H1 (cell line): ENCODE results near the gene PRR19. TPM values are rescaled to one million over a fixed set of nuclear protein-coding genes. Genes with fewer than 3 reads are reported as not detected.

ENCODE experiments used
- CTCF ChIA-PET: fragments of 300-600 bp; sonication (Branson Sonifier 250); formaldehyde crosslinking; loops from one replicate; lab custom pipeline; 2021; ENCODE audit not compliant: partially characterized antibody; lab: Charles Lee
- POLR2A ChIA-PET: fragments of 300-600 bp; sonication (Branson Sonifier 250); formaldehyde crosslinking; loops from one replicate; lab custom pipeline; 2021; ENCODE audit warnings: inconsistent platforms; ENCODE audit not compliant: partially characterized antibody; lab: Charles Lee
- DNase-seq, 2 experiments: peaks; one replicate each; pipeline versions ENCODE4 v3.0.0 to v3.0.0-alpha.2; 2010 to 2022; ENCODE audit warnings: low spot score in 2 of 2, low read depth in 1 of 2, mixed read lengths in 1 of 2
- FAIRE-seq: peaks from 2 replicates; lab custom pipeline; 2011; peaks lifted over from hg19 to GRCh38; lab: Jason Lieb, UNC
- H2AFZ ChIP-seq: 2 replicates; pipeline ENCODE4 v1.8.1; 2012; ENCODE audit warnings: low read length, inconsistent platforms
- H2AK5ac ChIP-seq: 2 replicates; pipeline ENCODE4 v1.6.1; 2013; ENCODE audit warnings: low read depth, low read length
- H2BK120ac ChIP-seq: replicated peaks from 2 replicates; pipeline ENCODE3; 2013; ENCODE audit warnings: low read depth, low read length, inconsistent platforms
- H2BK12ac ChIP-seq: 2 replicates; pipeline ENCODE4 v1.6.1; 2013; ENCODE audit warnings: low read depth, low read length
- H2BK15ac ChIP-seq: 2 replicates; pipeline ENCODE4 v1.6.1; 2013; ENCODE audit warnings: low read length
- H2BK20ac ChIP-seq: 2 replicates; pipeline ENCODE4 v1.6.1; 2013; ENCODE audit warnings: low read length
- H2BK5ac ChIP-seq: 2 replicates; pipeline ENCODE4 v1.6.1; 2013; ENCODE audit warnings: low read depth, low read length
- H3K14ac ChIP-seq: 2 replicates; pipeline ENCODE4 v1.6.1; 2013; ENCODE audit warnings: inconsistent platforms; ENCODE audit not compliant: insufficient read length
- H3K18ac ChIP-seq: 2 replicates; pipeline ENCODE4 v1.6.1; 2013; ENCODE audit warnings: low read length; ENCODE audit errors: extremely low read depth
- H3K23ac ChIP-seq: 2 replicates; pipeline ENCODE4 v1.6.1; 2013; ENCODE audit warnings: inconsistent platforms; ENCODE audit not compliant: insufficient read length
- H3K23me2 ChIP-seq: 2 replicates; pipeline ENCODE4 v1.6.1; 2013; ENCODE audit warnings: low read depth, low read length
- H3K27ac ChIP-seq: 2 replicates; pipeline ENCODE4 v1.6.1; 2011; ENCODE audit warnings: low read depth, low read length, inconsistent platforms
- H3K27me3 ChIP-seq, 4 experiments: replicated peaks in 1 of 4; 1 replicate in 1 of 4; 2 replicates in 3 of 4; pipeline versions ENCODE4 v1.6.1 to v1.8.1; 2011 to 2013; ENCODE audit warnings: low read length in 3 of 4, mild to moderate bottlenecking in 3 of 4, inconsistent platforms in 2 of 4, mixed read lengths in 2 of 4, moderate library complexity in 1 of 4; ENCODE audit not compliant: control insufficient read depth in 3 of 4, insufficient read depth in 3 of 4; ENCODE audit errors: extremely low read depth in 1 of 4
- H3K36me3 ChIP-seq, 4 experiments: 2 replicates each; pipeline versions ENCODE4 v1.6.1 to v1.8.1; 2011 to 2013; ENCODE audit warnings: mild to moderate bottlenecking in 4 of 4, low read length in 3 of 4, moderate library complexity in 2 of 4, control low read depth in 1 of 4, inconsistent platforms in 1 of 4; ENCODE audit not compliant: insufficient read depth in 4 of 4, control insufficient read depth in 2 of 4
- H3K4ac ChIP-seq: replicated peaks from 2 replicates; pipeline ENCODE3; 2013; ENCODE audit warnings: low read length, low read depth, mixed read lengths, inconsistent platforms; ENCODE audit not compliant: insufficient read length
- H3K4me1 ChIP-seq, 4 experiments: replicated peaks in 1 of 4; 1 replicate in 1 of 4; 2 replicates in 3 of 4; pipeline versions ENCODE4 v1.6.1 to v1.8.1; 2011 to 2013; ENCODE audit warnings: low read length in 3 of 4, inconsistent platforms in 2 of 4, mixed read lengths in 1 of 4; ENCODE audit not compliant: insufficient read depth in 4 of 4, control insufficient read depth in 3 of 4
- H3K4me2 ChIP-seq, 2 experiments: 2 replicates each; pipeline versions ENCODE4 v1.6.1 to v1.8.1; 2011 to 2013; ENCODE audit warnings: low read depth in 2 of 2, low read length in 2 of 2, control low read depth in 1 of 2, inconsistent platforms in 1 of 2, mild to moderate bottlenecking in 1 of 2; ENCODE audit not compliant: insufficient read depth in 1 of 2
- H3K4me3 ChIP-seq, 4 experiments: fragments of 200-600, 300-600 bp in 1 of 4; sonication (generic), shearing (Covaris generic), sonication (Bioruptor Twin) in 1 of 4; 2 replicates each; pipeline versions ENCODE4 v1.5.1 to v1.8.1; 2011 to 2016; ENCODE audit warnings: low read length in 4 of 4, low read depth in 3 of 4, control low read depth in 2 of 4, inconsistent platforms in 2 of 4, mild to moderate bottlenecking in 2 of 4, mixed read lengths in 1 of 4, moderate library complexity in 1 of 4; ENCODE audit not compliant: insufficient read depth in 2 of 4; ENCODE audit errors: extremely low read depth in 1 of 4
- H3K56ac ChIP-seq: replicated peaks from 2 replicates; pipeline ENCODE3; 2013; ENCODE audit warnings: low read depth, mild to moderate bottlenecking, mixed read lengths, low read length, inconsistent platforms; ENCODE audit not compliant: insufficient read length
- H3K79me1 ChIP-seq: 2 replicates; pipeline ENCODE4 v1.6.1; 2013; ENCODE audit warnings: low read depth, low read length, control low read depth
- H3K79me2 ChIP-seq, 2 experiments: 2 replicates each; pipeline versions ENCODE4 v1.6.1 to v1.8.1; 2012 to 2013; ENCODE audit warnings: low read length in 2 of 2, mild to moderate bottlenecking in 2 of 2, inconsistent platforms in 1 of 2; ENCODE audit not compliant: insufficient read depth in 2 of 2, control insufficient read depth in 1 of 2
- H3K9ac ChIP-seq, 4 experiments: replicated peaks in 1 of 4; 1 replicate in 1 of 4; 2 replicates in 3 of 4; pipeline versions ENCODE4 v1.6.1 to v1.8.1; 2011 to 2013; ENCODE audit warnings: low read depth in 3 of 4, low read length in 3 of 4, control low read depth in 2 of 4, mild to moderate bottlenecking in 2 of 4, moderate library complexity in 2 of 4, inconsistent platforms in 1 of 4; ENCODE audit errors: extremely low read depth in 1 of 4
- H3K9me3 ChIP-seq, 2 experiments: 2 replicates each; pipeline versions ENCODE4 v1.6.1 to v1.8.1; 2012 to 2013; ENCODE audit warnings: mild to moderate bottlenecking in 2 of 2, moderate library complexity in 2 of 2, control low read depth in 1 of 2, inconsistent platforms in 1 of 2, low read depth in 1 of 2, low read length in 1 of 2, mixed read lengths in 1 of 2; ENCODE audit not compliant: insufficient read depth in 2 of 2
- H4K20me1 ChIP-seq, 2 experiments: replicated peaks in 1 of 2; 2 replicates each; pipeline versions ENCODE3 to v1.8.1; 2011 to 2013; ENCODE audit warnings: inconsistent platforms in 2 of 2, low read length in 2 of 2, mild to moderate bottlenecking in 1 of 2; ENCODE audit not compliant: insufficient read depth in 2 of 2, control insufficient read depth in 1 of 2
- H4K5ac ChIP-seq: 2 replicates; pipeline ENCODE4 v1.6.1; 2013; ENCODE audit warnings: low read length, low read depth, mixed read lengths, inconsistent platforms; ENCODE audit not compliant: insufficient read length
- H4K8ac ChIP-seq: 2 replicates; pipeline ENCODE4 v1.8.0; 2013; ENCODE audit warnings: mild to moderate bottlenecking, moderate library complexity, low read length, inconsistent platforms; ENCODE audit not compliant: insufficient read depth; ENCODE audit errors: extremely low read depth
- H4K91ac ChIP-seq: replicated peaks from 2 replicates; pipeline ENCODE3; 2013; ENCODE audit warnings: low read length, mixed read lengths, inconsistent platforms; ENCODE audit not compliant: insufficient read length
- BRCA1 ChIP-seq: IDR thresholded peaks from 2 replicates; pipeline ENCODE4 v1.6.1; 2012; ENCODE audit warnings: low read depth, low read length, improper control_type of control experiment
- CTCF ChIP-seq, 3 experiments: IDR thresholded peaks; 1 replicate in 2 of 3; 2 replicates in 1 of 3; pipeline versions ENCODE4 v1.5.1 to v1.6.1; 2011; ENCODE audit warnings: low read length in 3 of 3, mild to moderate bottlenecking in 3 of 3, inconsistent platforms in 2 of 3, low read depth in 1 of 3, moderate library complexity in 1 of 3; ENCODE audit not compliant: insufficient read depth in 1 of 3; ENCODE audit errors: control extremely low read depth in 1 of 3
- EZH2 ChIP-seq: fragments of 200-600 bp; sonication (generic); IDR thresholded peaks from 2 replicates; pipeline ENCODE4 v1.7.1; 2012; ENCODE audit warnings: low read depth, mild to moderate bottlenecking, moderate library complexity, low read length, inconsistent platforms; ENCODE audit not compliant: severe bottlenecking
- JUND ChIP-seq: IDR thresholded peaks from 2 replicates; pipeline ENCODE4 v1.6.1; 2011; ENCODE audit warnings: mild to moderate bottlenecking, improper control_type of control experiment, low read length
- PHF8 ChIP-seq: fragments of 200-600 bp; sonication (generic); conservative IDR thresholded peaks from 2 replicates; pipeline ENCODE4 v1.7.1; 2012; ENCODE audit warnings: low read depth, mild to moderate bottlenecking, inconsistent platforms, low read length, moderate library complexity
- RAD21 ChIP-seq, 2 experiments: IDR thresholded peaks in 1 of 2; conservative IDR thresholded peaks in 1 of 2; 2 replicates each; pipeline ENCODE4 v1.6.1; 2011; ENCODE audit warnings: low read depth in 2 of 2, low read length in 2 of 2, improper control_type of control experiment in 1 of 2, inconsistent platforms in 1 of 2, mild to moderate bottlenecking in 1 of 2, moderate library complexity in 1 of 2
- SUZ12 ChIP-seq: fragments of 200-600 bp; sonication (generic); IDR thresholded peaks from 2 replicates; pipeline ENCODE4 v1.6.1; 2012; ENCODE audit warnings: mild to moderate bottlenecking, inconsistent platforms, low read length, moderate library complexity, mixed read lengths
- WGBS, 2 experiments: shearing (Covaris generic) in 1 of 2; methylation state at CpG; one replicate each; pipeline versions ENCODE4 v1.1.6 to v1.1.7; 2013 to 2015; ENCODE audit warnings: low lambda C conversion rate in 2 of 2, mixed read lengths in 2 of 2, inconsistent platforms in 1 of 2, low coverage in 1 of 2, missing lambda C conversion rate in 1 of 2; ENCODE audit not compliant: insufficient replicate concordance in 2 of 2, insufficient coverage in 1 of 2, insufficient read length in 1 of 2; ENCODE audit errors: extremely low coverage in 1 of 2, missing lambda C conversion rate in 1 of 2; 5-methylcytosine and 5-hydroxymethylcytosine counted together
- polyA plus RNA-seq, 7 experiments: library from polyadenylated mRNA; depleted of rRNA in 3 of 7; stranded (reverse) in 5 of 7; unstranded in 2 of 7; fragments of >200 nt in 5 of 7; fragments of 200-250 nt in 2 of 7; gene quantifications; 1 replicate in 5 of 7; 2 replicates in 1 of 7; 4 replicates in 1 of 7; pipeline versions ENCODE4 v1.2.1 to v1.2.3, GENCODE V29; 2011 to 2013; ENCODE audit warnings: missing spikeins in 2 of 7, mixed read lengths in 2 of 7
- total RNA-seq: library from RNA; stranded (reverse); fragmentation: NEBNext Ultra II Directional; extraction: Animal tissue kit (Norgen Biotek cat#: 25700); gene quantifications from 2 replicates; pipeline ENCODE4 v1.2.1, GENCODE V29; 2021

PRR19 gene
- total and polyA plus RNA-seq, 2 of the 8 experiments (the other 6 are each of a cell fraction or from before 2014, with no cell fraction given), result 7.2 to 7.5 TPM

GRCh38 chr19:42323852-42324654 is 22.1 kb downstream of the PRR19 start:
- Histone ChIP-seq H3K27ac (no peak overlapping the region), H3K56ac (no peak overlapping the region), H4K5ac (no peak overlapping the region), H3K9ac (no peak overlapping the region), H2BK120ac (no peak overlapping the region), H3K18ac (no peak overlapping the region; the same call in none of the 2 replicates), H3K4me1 (peaks cover 0 to 4% (median 1%) of the 10 kb centered on the region in 4 experiments; a peak in 2 of 7 replicates), H3K14ac (no peak overlapping the region), H4K91ac (no peak overlapping the region), H3K9me3 (no peaks in the 10 kb centered on the region), H3K79me1 (peaks cover 6% of the 10 kb centered on the region; the same call in 1 of the 2 replicates), H2AFZ (no peak overlapping the region; the same call in 1 of the 2 replicates), H3K27me3 (peaks cover 0 to 15% (median 8%) of the 10 kb centered on the region in 4 experiments; a peak in 5 of 7 replicates), H3K4me2 (peak overlapping the region; percentile 67 to 80), H3K4me3 (peak overlapping the region; percentile 43 to 64 (median 47)), H3K23me2 (peaks cover 13% of the 10 kb centered on the region; the same call in 1 of the 2 replicates), H4K8ac (peak overlapping the region; percentile 9; the same call in 1 of the 2 replicates), H3K4ac (no peak overlapping the region), H2BK20ac (no peak overlapping the region), H2BK15ac (no peak overlapping the region), H3K36me3 (no peaks in the 10 kb centered on the region), H2AK5ac (no peak overlapping the region), H2BK5ac (no peak overlapping the region; the same call in 1 of the 2 replicates), H2BK12ac (0 out of 2 replicates have a peak overlapping the region, but pooled peaks have one; percentile 9), H3K23ac (no peak overlapping the region), H4K20me1 (peaks cover 0 to 2% of the 10 kb centered on the region in 2 experiments), H3K79me2 (peaks cover 0 to 16% of the 10 kb centered on the region in 2 experiments; a peak in 1 of 4 replicates)
- POLR2A ChIA-PET, result interaction anchor here (0.5 to 2.3 kb wide), 10 partner anchors 9 to 99 kb away, joined by 3 to 9 read pairs (median 4); partner anchors contain the start of genes PAFAH1B3 and PRR19
- DNase-seq (peak in 1 of 2 experiments; percentile 72), FAIRE-seq (no peak)
- 3% methylated on average over 13 of the region's 92 CpGs; no CpG with 5 or more reads in 1 of the 2 experiments for WGBS, 2 experiments
- CTCF ChIA-PET, result interaction anchor here (1.1 to 2.3 kb wide), 7 partner anchors 13 to 215 kb away, joined by 3 to 9 read pairs (median 4); no protein-coding TSS in a partner anchor
- TF ChIP-seq PHF8 (0 out of 2 replicates have a peak, but pooled peaks have one; percentile 12), BRCA1 (no peak), CTCF (IDR thresholded peaks at IDR 0.05; ENCODE audit: control extremely low read depth in 1 of 3, insufficient read depth in 1 of 3, low read depth in 1 of 3, low read length in 3 of 3) (peak; percentile 15 to 30 (median 19); a peak in 3 of 4 replicates), RAD21 (IDR thresholded peaks at IDR 0.05 in 1 of 2, conservative IDR thresholded peaks at IDR 0.05 in 1 of 2; ENCODE audit: low read depth in 2 of 2, low read length in 2 of 2) (peak; percentile 18 to 37; a peak in 2 of 4 replicates), SUZ12 (peak; percentile 55), EZH2 (peak; percentile 29), JUND (no peak)
